Liver (tissue), 9 donors: ENCODE data around the gene DCDC2C. TPM values are rescaled to one million over a fixed set of nuclear protein-coding genes. Genes with fewer than 3 reads are reported as not detected.

Source experiments
- DNase-seq: peaks from one replicate; pipeline ENCODE4 v3.0.0-alpha.2; 2017; ENCODE audit warnings: low spot score
- H3K27ac ChIP-seq, 2 donors: one replicate each; pipeline ENCODE4 v1.7.0; 2013; ENCODE audit warnings: inconsistent platforms in 2 of 2, low read length in 2 of 2, control low read depth in 1 of 2, low read depth in 1 of 2, mild to moderate bottlenecking in 1 of 2
- H3K27me3 ChIP-seq, 4 donors: one replicate each; pipeline versions ENCODE4 v1.6.1 to v1.7.0; 2013; ENCODE audit warnings: low read length in 3 of 4, inconsistent platforms in 1 of 4, mild to moderate bottlenecking in 1 of 4, moderate library complexity in 1 of 4; ENCODE audit not compliant: control insufficient read depth in 4 of 4, insufficient read depth in 4 of 4
- H3K36me3 ChIP-seq, 4 donors: one replicate each; pipeline versions ENCODE4 v1.6.1 to v1.7.0; 2013; ENCODE audit warnings: low read length in 3 of 4, mild to moderate bottlenecking in 3 of 4, low read depth in 1 of 4, moderate library complexity in 1 of 4; ENCODE audit not compliant: control insufficient read depth in 4 of 4, insufficient read depth in 3 of 4
- H3K4me1 ChIP-seq, 4 donors: one replicate each; pipeline versions ENCODE4 v1.6.1 to v1.7.0; 2013; ENCODE audit warnings: low read length in 3 of 4, mild to moderate bottlenecking in 3 of 4, moderate library complexity in 1 of 4; ENCODE audit not compliant: control insufficient read depth in 4 of 4, insufficient read depth in 4 of 4
- H3K4me3 ChIP-seq, 3 donors: one replicate each; pipeline versions ENCODE4 v1.6.1 to v1.7.0; 2013; ENCODE audit warnings: low read length in 3 of 3, control low read depth in 1 of 3, low read depth in 1 of 3, mild to moderate bottlenecking in 1 of 3
- H3K9ac ChIP-seq, 2 donors: one replicate each; pipeline ENCODE4 v1.7.0; 2013; ENCODE audit warnings: low read length in 2 of 2, mild to moderate bottlenecking in 2 of 2, moderate library complexity in 2 of 2, control low read depth in 1 of 2, low read depth in 1 of 2
- H3K9me3 ChIP-seq, 4 donors: one replicate each; pipeline versions ENCODE4 v1.6.1 to v1.7.0; 2013; ENCODE audit warnings: low read length in 3 of 4; ENCODE audit not compliant: control insufficient read depth in 4 of 4
- FOXA1 ChIP-seq: IDR thresholded peaks from 2 replicates; pipeline ENCODE4 v1.6.1; 2016; ENCODE audit warnings: antibody characterized with exemption
- FOXA2 ChIP-seq: IDR thresholded peaks from 2 replicates; pipeline ENCODE4 v1.6.1; 2016; ENCODE audit warnings: antibody characterized with exemption
- GABPA ChIP-seq, 2 donors: IDR thresholded peaks in 1 of 2; conservative IDR thresholded peaks in 1 of 2; 2 replicates each; pipeline ENCODE4 v1.6.1; 2016; ENCODE audit warnings: antibody characterized with exemption in 2 of 2, mild to moderate bottlenecking in 1 of 2, moderate library complexity in 1 of 2
- HNF4A ChIP-seq, 2 donors: conservative IDR thresholded peaks; 2 replicates each; pipeline ENCODE4 v1.6.1; 2016; ENCODE audit warnings: antibody characterized with exemption in 2 of 2, mild to moderate bottlenecking in 2 of 2
- HNF4G ChIP-seq: IDR thresholded peaks from 2 replicates; pipeline ENCODE4 v1.6.1; 2016; ENCODE audit warnings: antibody characterized with exemption
- NR2F2 ChIP-seq: IDR thresholded peaks from 2 replicates; pipeline ENCODE4 v1.6.1; 2016; ENCODE audit warnings: antibody characterized with exemption
- RAD21 ChIP-seq, 2 donors: IDR thresholded peaks; 2 replicates each; pipeline ENCODE4 v1.6.1; 2016; ENCODE audit warnings: antibody characterized with exemption in 2 of 2, mild to moderate bottlenecking in 2 of 2
- RXRA ChIP-seq, 2 donors: IDR thresholded peaks; 2 replicates each; pipeline ENCODE4 v1.6.1; 2017 to 2018; ENCODE audit warnings: antibody characterized with exemption in 2 of 2, mild to moderate bottlenecking in 1 of 2
- SP1 ChIP-seq: IDR thresholded peaks from 2 replicates; pipeline ENCODE4 v1.6.1; 2018; ENCODE audit warnings: antibody characterized with exemption, mild to moderate bottlenecking
- TAF1 ChIP-seq: conservative IDR thresholded peaks from 2 replicates; pipeline ENCODE4 v1.6.1; 2016; ENCODE audit warnings: antibody characterized with exemption, mild to moderate bottlenecking
- YY1 ChIP-seq: IDR thresholded peaks from 2 replicates; pipeline ENCODE4 v1.6.1; 2016; ENCODE audit warnings: antibody characterized with exemption, mild to moderate bottlenecking
- WGBS: extraction: QIAGEN DNeasy Blood & Tissue Kit; methylation state at CpG from one replicate; pipeline ENCODE4 v1.1.7; 2013; 5-methylcytosine and 5-hydroxymethylcytosine counted together
- polyA plus RNA-seq, 2 donors: library from polyadenylated mRNA; stranded (reverse) in 1 of 2; unstranded in 1 of 2; fragments of 200-250 nt in 1 of 2; fragments of >200 nt in 1 of 2; fragmentation: Nextera tagmentation in 1 of 2; extraction: Ambion mirVana in 1 of 2; gene quantifications; one replicate each; pipeline versions ENCODE4 v1.2.1 to v1.2.3, GENCODE V29; 2013 to 2015
- total RNA-seq, 2 donors: library from RNA; depleted of rRNA; stranded (reverse); fragments of >200 nt; gene quantifications; one replicate each; pipeline ENCODE4 v1.2.3, GENCODE V29; 2014
- TF ChIP-seq, protein P1 (sequence below): IDR thresholded peaks from 2 replicates; pipeline ENCODE4 v1.6.1; 2016; ENCODE audit warnings: antibody characterized with exemption
- TF ChIP-seq, protein P2 (sequence below): fragments of 150-350 bp; IDR thresholded peaks from 2 replicates; pipeline ENCODE4 v1.5.1; 2017; ENCODE audit warnings: improper control_type of control experiment, low read depth, low read length; ENCODE audit not compliant: missing input control
- TF ChIP-seq, protein P3 (sequence below): IDR thresholded peaks from 2 replicates; pipeline ENCODE4 v1.6.1; 2016; ENCODE audit warnings: antibody characterized with exemption
- TF ChIP-seq, protein P4 (sequence below): IDR thresholded peaks from 2 replicates; pipeline ENCODE4 v1.6.1; 2016; ENCODE audit warnings: antibody characterized with exemption
- TF ChIP-seq, protein P5 (sequence below): IDR thresholded peaks from 2 replicates; pipeline ENCODE4 v1.6.1; 2016; ENCODE audit warnings: antibody characterized with exemption, mild to moderate bottlenecking
- donor health status: healthy.
- donor health status: healthy.
- donor health status: healthy.
- donor health status: healthy.
- donor health status: healthy.

DCDC2C gene
- total and polyA plus RNA-seq, 4 donors = not detected

DNA sequence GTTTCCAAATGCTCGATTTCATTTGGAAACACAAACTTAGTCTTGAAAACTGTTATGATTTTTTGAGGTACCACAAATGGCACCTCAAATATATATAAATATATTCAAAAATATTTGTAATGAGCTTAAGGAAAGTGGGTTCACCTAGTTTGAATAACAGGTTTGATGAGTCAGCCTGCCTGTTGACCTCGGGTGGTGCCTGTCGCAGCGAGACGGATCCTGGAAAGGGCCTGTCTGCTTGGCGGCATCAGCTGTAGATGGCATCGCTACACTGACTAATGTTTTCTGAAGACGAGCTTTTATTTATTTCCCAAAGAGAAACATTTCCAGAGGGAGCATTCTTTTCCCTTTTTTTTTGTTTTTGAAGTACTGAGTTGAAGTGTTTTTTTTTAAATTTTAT is 38.5 kb upstream of the DCDC2C start:
- H3K27ac ChIP-seq = no peak overlapping the region
- no peak overlapping the region for H3K4me3 ChIP-seq
- H3K9ac ChIP-seq = no peak overlapping the region
- TF ChIP-seq, protein P1, sequence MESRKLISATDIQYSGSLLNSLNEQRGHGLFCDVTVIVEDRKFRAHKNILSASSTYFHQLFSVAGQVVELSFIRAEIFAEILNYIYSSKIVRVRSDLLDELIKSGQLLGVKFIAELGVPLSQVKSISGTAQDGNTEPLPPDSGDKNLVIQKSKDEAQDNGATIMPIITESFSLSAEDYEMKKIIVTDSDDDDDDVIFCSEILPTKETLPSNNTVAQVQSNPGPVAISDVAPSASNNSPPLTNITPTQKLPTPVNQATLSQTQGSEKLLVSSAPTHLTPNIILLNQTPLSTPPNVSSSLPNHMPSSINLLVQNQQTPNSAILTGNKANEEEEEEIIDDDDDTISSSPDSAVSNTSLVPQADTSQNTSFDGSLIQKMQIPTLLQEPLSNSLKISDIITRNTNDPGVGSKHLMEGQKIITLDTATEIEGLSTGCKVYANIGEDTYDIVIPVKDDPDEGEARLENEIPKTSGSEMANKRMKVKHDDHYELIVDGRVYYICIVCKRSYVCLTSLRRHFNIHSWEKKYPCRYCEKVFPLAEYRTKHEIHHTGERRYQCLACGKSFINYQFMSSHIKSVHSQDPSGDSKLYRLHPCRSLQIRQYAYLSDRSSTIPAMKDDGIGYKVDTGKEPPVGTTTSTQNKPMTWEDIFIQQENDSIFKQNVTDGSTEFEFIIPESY = no peak
- TF ChIP-seq, protein P2, sequence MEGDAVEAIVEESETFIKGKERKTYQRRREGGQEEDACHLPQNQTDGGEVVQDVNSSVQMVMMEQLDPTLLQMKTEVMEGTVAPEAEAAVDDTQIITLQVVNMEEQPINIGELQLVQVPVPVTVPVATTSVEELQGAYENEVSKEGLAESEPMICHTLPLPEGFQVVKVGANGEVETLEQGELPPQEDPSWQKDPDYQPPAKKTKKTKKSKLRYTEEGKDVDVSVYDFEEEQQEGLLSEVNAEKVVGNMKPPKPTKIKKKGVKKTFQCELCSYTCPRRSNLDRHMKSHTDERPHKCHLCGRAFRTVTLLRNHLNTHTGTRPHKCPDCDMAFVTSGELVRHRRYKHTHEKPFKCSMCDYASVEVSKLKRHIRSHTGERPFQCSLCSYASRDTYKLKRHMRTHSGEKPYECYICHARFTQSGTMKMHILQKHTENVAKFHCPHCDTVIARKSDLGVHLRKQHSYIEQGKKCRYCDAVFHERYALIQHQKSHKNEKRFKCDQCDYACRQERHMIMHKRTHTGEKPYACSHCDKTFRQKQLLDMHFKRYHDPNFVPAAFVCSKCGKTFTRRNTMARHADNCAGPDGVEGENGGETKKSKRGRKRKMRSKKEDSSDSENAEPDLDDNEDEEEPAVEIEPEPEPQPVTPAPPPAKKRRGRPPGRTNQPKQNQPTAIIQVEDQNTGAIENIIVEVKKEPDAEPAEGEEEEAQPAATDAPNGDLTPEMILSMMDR = no peak
- TF ChIP-seq YY1 (no peak), RAD21 (IDR thresholded peaks at IDR 0.05) (no peak), FOXA1 (no peak), NR2F2 (no peak), RXRA (IDR thresholded peaks at IDR 0.05) (no peak)
- TF ChIP-seq, protein P3, sequence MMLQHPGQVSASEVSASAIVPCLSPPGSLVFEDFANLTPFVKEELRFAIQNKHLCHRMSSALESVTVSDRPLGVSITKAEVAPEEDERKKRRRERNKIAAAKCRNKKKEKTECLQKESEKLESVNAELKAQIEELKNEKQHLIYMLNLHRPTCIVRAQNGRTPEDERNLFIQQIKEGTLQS = no peak
- no peaks in the 10 kb centered on the region for H3K36me3 ChIP-seq
- 84% methylated on average over 8 of the region's 8 CpGs for WGBS
- H3K4me1 ChIP-seq = no peaks in the 10 kb centered on the region
- no peaks in the 10 kb centered on the region for H3K9me3 ChIP-seq
- H3K27me3 ChIP-seq = no peaks in the 10 kb centered on the region
- no peak for DNase-seq

DNA sequence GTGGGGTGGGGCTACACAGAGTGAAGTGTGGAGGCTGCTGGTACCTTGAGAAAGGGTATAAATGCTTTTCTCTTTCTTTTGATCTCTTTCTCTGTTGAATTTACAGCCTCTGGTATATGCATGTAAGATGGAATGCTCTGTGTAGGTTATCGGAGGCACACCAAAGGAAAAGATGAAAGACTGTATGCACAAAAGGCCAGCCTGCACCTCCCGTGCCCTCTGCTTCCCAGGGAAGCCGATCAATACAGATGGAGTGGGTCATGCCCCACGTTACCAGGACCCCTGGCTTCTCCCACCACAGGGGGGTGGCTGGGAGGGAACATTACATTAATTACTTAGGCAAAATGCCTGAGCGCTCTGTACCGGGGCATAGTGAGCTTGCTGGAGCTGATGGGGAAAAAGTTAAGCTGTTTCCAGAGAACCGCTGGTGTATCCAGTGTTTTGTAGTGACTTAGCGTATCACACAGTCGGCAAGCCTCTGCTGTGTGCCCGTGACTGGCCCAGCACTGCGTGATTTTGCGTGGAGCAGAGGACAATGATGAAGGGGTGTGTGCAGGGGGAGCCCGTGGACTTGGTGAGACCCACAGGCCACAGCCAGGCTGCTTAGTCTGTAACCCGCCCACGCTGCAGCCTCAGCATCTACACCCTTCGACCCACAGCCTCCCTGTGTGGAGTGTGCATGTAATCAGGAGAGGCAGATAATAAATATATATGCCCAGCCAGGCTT is 37.3 kb upstream of the DCDC2C start:
- 76% methylated on average over 16 of the region's 16 CpGs for WGBS
- H3K27ac ChIP-seq = no peak overlapping the region
- H3K4me1 ChIP-seq = no peaks in the 10 kb centered on the region
- no peaks in the 10 kb centered on the region for H3K27me3 ChIP-seq
- no peaks in the 10 kb centered on the region for H3K9me3 ChIP-seq
- no peak for TF ChIP-seq HNF4G
- TF ChIP-seq GABPA (IDR thresholded peaks at IDR 0.05 in 1 of 2, conservative IDR thresholded peaks at IDR 0.05 in 1 of 2) = no peak
- TF ChIP-seq, protein P3 = no peak
- TF ChIP-seq, protein P2 = no peak
- no peak for TF ChIP-seq SP1
- TF ChIP-seq, protein P4, sequence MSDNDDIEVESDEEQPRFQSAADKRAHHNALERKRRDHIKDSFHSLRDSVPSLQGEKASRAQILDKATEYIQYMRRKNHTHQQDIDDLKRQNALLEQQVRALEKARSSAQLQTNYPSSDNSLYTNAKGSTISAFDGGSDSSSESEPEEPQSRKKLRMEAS = no peak
- TF ChIP-seq, protein P5, sequence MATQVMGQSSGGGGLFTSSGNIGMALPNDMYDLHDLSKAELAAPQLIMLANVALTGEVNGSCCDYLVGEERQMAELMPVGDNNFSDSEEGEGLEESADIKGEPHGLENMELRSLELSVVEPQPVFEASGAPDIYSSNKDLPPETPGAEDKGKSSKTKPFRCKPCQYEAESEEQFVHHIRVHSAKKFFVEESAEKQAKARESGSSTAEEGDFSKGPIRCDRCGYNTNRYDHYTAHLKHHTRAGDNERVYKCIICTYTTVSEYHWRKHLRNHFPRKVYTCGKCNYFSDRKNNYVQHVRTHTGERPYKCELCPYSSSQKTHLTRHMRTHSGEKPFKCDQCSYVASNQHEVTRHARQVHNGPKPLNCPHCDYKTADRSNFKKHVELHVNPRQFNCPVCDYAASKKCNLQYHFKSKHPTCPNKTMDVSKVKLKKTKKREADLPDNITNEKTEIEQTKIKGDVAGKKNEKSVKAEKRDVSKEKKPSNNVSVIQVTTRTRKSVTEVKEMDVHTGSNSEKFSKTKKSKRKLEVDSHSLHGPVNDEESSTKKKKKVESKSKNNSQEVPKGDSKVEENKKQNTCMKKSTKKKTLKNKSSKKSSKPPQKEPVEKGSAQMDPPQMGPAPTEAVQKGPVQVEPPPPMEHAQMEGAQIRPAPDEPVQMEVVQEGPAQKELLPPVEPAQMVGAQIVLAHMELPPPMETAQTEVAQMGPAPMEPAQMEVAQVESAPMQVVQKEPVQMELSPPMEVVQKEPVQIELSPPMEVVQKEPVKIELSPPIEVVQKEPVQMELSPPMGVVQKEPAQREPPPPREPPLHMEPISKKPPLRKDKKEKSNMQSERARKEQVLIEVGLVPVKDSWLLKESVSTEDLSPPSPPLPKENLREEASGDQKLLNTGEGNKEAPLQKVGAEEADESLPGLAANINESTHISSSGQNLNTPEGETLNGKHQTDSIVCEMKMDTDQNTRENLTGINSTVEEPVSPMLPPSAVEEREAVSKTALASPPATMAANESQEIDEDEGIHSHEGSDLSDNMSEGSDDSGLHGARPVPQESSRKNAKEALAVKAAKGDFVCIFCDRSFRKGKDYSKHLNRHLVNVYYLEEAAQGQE = no peak
- TF ChIP-seq, protein P1 = no peak
- no peak for TF ChIP-seq FOXA1
- TF ChIP-seq YY1 = no peak
- TF ChIP-seq RXRA (IDR thresholded peaks at IDR 0.05) = no peak
- TF ChIP-seq HNF4A (conservative IDR thresholded peaks at IDR 0.05) = no peak
- no peak for TF ChIP-seq TAF1
- no peak for TF ChIP-seq FOXA2
- no peak for TF ChIP-seq NR2F2
- H3K9ac ChIP-seq = no peak overlapping the region
- H3K36me3 ChIP-seq = no peaks in the 10 kb centered on the region
- DNase-seq = no peak
- no peak overlapping the region for H3K4me3 ChIP-seq
